A673 (cell line): Measurements from ENCODE around the gene PHKG1.

ENCODE experiments used
- CTCF ChIP-seq: fragments of 300-800, 200-600 bp; sonication (generic); conservative IDR thresholded peaks from 2 replicates; pipeline ENCODE4 v1.5.1; 2017; ENCODE audit warnings: low read depth, mild to moderate bottlenecking, antibody characterized with exemption, low read length, moderate library complexity, mixed read lengths
- EZH2 ChIP-seq: fragments of 200-600 bp; sonication (generic); IDR thresholded peaks from 2 replicates; pipeline ENCODE4 v1.6.1; 2017; ENCODE audit warnings: borderline replicate concordance, low read depth, mild to moderate bottlenecking, mixed read lengths, antibody characterized with exemption, low read length; ENCODE audit not compliant: poor library complexity, severe bottlenecking

- no peak for TF ChIP-seq CTCF
- no peak for TF ChIP-seq EZH2
Measured at GRCh38 chr7:56051053-56051338, 41.8 kb downstream of the PHKG1 start.
